Neuronal stem cell (in vitro differentiated cells): Measurements from ENCODE around the gene EVI5.
"Not testable (repeated sequence)": the region's sequence is repeated elsewhere in the genome, so short reads cannot be mapped to it uniquely, and the experiment has no call there.

Experiments
- DNase-seq: peaks from one replicate; pipeline ENCODE4 v3.0.0-alpha.2; 2013; ENCODE audit warnings: low spot score
- H2AFZ ChIP-seq: one replicate; pipeline ENCODE4 v1.6.1; 2013; ENCODE audit warnings: mild to moderate bottlenecking, low read length, inconsistent platforms
- H2AK5ac ChIP-seq: 2 replicates; pipeline ENCODE4 v1.6.1; 2013; ENCODE audit warnings: low read depth, mild to moderate bottlenecking, inconsistent platforms, low read length, moderate library complexity, mixed read lengths
- H2BK120ac ChIP-seq: 2 replicates; pipeline ENCODE4 v1.6.1; 2013; ENCODE audit warnings: low read depth, mild to moderate bottlenecking, inconsistent platforms, low read length, moderate library complexity, mixed read lengths
- H2BK12ac ChIP-seq: one replicate; pipeline ENCODE4 v1.6.1; 2013; ENCODE audit warnings: low read length, inconsistent platforms
- H2BK15ac ChIP-seq: 2 replicates; pipeline ENCODE4 v1.6.1; 2013; ENCODE audit warnings: mild to moderate bottlenecking, low read length, inconsistent platforms, mixed read lengths
- H2BK5ac ChIP-seq: one replicate; pipeline ENCODE4 v1.6.1; 2013; ENCODE audit warnings: inconsistent platforms, mild to moderate bottlenecking, low read length, moderate library complexity
- H3K14ac ChIP-seq: one replicate; pipeline ENCODE4 v1.6.1; 2013; ENCODE audit warnings: low read length, inconsistent platforms
- H3K18ac ChIP-seq: 2 replicates; pipeline ENCODE4 v1.6.1; 2013; ENCODE audit warnings: low read length, inconsistent platforms
- H3K23ac ChIP-seq: 2 replicates; pipeline ENCODE4 v1.6.1; 2013; ENCODE audit warnings: low read depth, mild to moderate bottlenecking, mixed read lengths, low read length, inconsistent platforms; ENCODE audit not compliant: poor library complexity
- H3K27ac ChIP-seq: replicated peaks from 3 replicates; pipeline ENCODE4 v1.5.1; 2013; ENCODE audit warnings: low read length, inconsistent platforms
- H3K27me3 ChIP-seq, 3 experiments: 2 replicates each; pipeline ENCODE4 v1.6.1; 2013; ENCODE audit warnings: low read length in 3 of 3, mild to moderate bottlenecking in 2 of 3, inconsistent platforms in 1 of 3, low read depth in 1 of 3, mixed read lengths in 1 of 3, moderate library complexity in 1 of 3; ENCODE audit not compliant: control insufficient read depth in 3 of 3, insufficient read depth in 3 of 3
- H3K36me3 ChIP-seq, 2 donors: replicated peaks in 1 of 2; 2 replicates each; pipeline ENCODE4 v1.6.1; 2013; ENCODE audit warnings: low read length in 2 of 2; ENCODE audit not compliant: control insufficient read depth in 2 of 2, insufficient read depth in 2 of 2
- H3K4ac ChIP-seq: 2 replicates; pipeline ENCODE4 v1.6.1; 2013; ENCODE audit warnings: inconsistent platforms, mild to moderate bottlenecking, low read length, moderate library complexity
- H3K4me1 ChIP-seq, 2 donors: 1 replicate in 1 of 2; 2 replicates in 1 of 2; pipeline ENCODE4 v1.6.1; 2013; ENCODE audit warnings: low read length in 2 of 2, low read depth in 1 of 2; ENCODE audit not compliant: control insufficient read depth in 2 of 2, insufficient read depth in 1 of 2
- H3K4me2 ChIP-seq: one replicate; pipeline ENCODE4 v1.6.1; 2013; ENCODE audit warnings: mild to moderate bottlenecking, low read length, inconsistent platforms; ENCODE audit not compliant: insufficient read depth, poor library complexity, severe bottlenecking
- H3K4me3 ChIP-seq, 2 donors: 2 replicates each; pipeline ENCODE4 v1.5.1; 2013; ENCODE audit warnings: low read length in 2 of 2, mild to moderate bottlenecking in 2 of 2, inconsistent platforms in 1 of 2, moderate library complexity in 1 of 2
- H3K79me1 ChIP-seq: one replicate; pipeline ENCODE4 v1.6.1; 2013; ENCODE audit warnings: low read depth, mild to moderate bottlenecking, inconsistent platforms, low read length, moderate library complexity
- H3K9ac ChIP-seq: one replicate; pipeline ENCODE4 v1.6.1; 2013; ENCODE audit warnings: mild to moderate bottlenecking, low read depth, low read length, inconsistent platforms; ENCODE audit not compliant: poor library complexity
- H3K9me3 ChIP-seq, 2 donors: replicated peaks in 1 of 2; 2 replicates each; pipeline versions ENCODE3 to v1.6.1; 2013; ENCODE audit warnings: low read length in 2 of 2, mild to moderate bottlenecking in 2 of 2, inconsistent platforms in 1 of 2, low read depth in 1 of 2, mixed read lengths in 1 of 2, moderate library complexity in 1 of 2; ENCODE audit not compliant: control insufficient read depth in 2 of 2, insufficient read depth in 1 of 2
- H4K8ac ChIP-seq: one replicate; pipeline ENCODE4 v1.6.1; 2013; ENCODE audit warnings: low read depth, mild to moderate bottlenecking, inconsistent platforms, low read length, moderate library complexity
- H4K91ac ChIP-seq: one replicate; pipeline ENCODE4 v1.6.1; 2013; ENCODE audit warnings: low read length, low read depth, mild to moderate bottlenecking, inconsistent platforms; ENCODE audit not compliant: poor library complexity
- WGBS, 2 donors: extraction: QIAGEN DNeasy Blood & Tissue Kit; methylation state at CpG; one replicate each; pipeline ENCODE4 v1.1.7; 2013; ENCODE audit warnings: missing lambda C conversion rate in 2 of 2, mixed read lengths in 1 of 2; ENCODE audit not compliant: insufficient read length in 2 of 2, insufficient replicate concordance in 1 of 2; ENCODE audit errors: extremely low coverage in 2 of 2; 5-methylcytosine and 5-hydroxymethylcytosine counted together

EVI5 gene

GRCh38 chr1:92730476-92730875, 54.4 kb downstream of the EVI5 start:
- Histone ChIP-seq H2BK15ac (no peak overlapping the region), H2BK12ac (no peak overlapping the region), H3K4me3 (no peak overlapping the region), H4K8ac (no peak overlapping the region), H3K4me2 (no peak overlapping the region), H3K36me3 (peaks cover 0 to 4% of the 10 kb centered on the region in 2 donors), H3K79me1 (no peaks in the 10 kb centered on the region), H3K23ac (no peak overlapping the region), H3K18ac (no peak overlapping the region), H3K14ac (no peak overlapping the region), H3K4ac (no peak overlapping the region), H2BK5ac (no peak overlapping the region), H2AFZ (no peak overlapping the region), H3K27me3 (no peaks in the 10 kb centered on the region), H3K9ac (no peak overlapping the region), H2BK120ac (no peak overlapping the region), H3K9me3 (peaks cover 0 to 10% of the 10 kb centered on the region in 2 donors), H2AK5ac (no peak overlapping the region), H3K4me1 (no peaks in the 10 kb centered on the region), H4K91ac (no peak overlapping the region), H3K27ac (no peak overlapping the region)
- no CpG with 5 or more reads among the region's 2 CpGs for WGBS, 2 donors
- no peak for DNase-seq

DNA sequence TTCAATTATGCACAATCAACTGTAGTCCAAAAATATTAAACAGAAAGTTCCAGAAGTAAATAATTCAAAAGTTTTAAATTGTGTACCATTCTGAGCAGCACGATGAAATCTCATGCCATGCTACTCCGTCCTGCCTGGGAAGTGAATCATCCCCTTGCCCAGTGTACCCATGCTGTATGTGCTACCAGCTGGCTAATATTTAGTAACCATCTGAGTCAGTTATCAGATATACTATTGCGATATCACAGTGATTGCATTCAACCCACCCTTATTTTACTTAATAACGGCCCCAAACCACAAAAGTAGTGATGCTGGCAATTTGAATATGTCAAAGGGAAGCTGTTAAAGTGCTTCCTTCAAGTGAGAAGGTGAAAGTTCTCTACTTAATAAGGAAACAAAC, 56.2 kb downstream of the EVI5 start:
- no peak overlapping the region for H2AK5ac ChIP-seq
- WGBS, 2 donors: no CpG with 5 or more reads among the region's 4 CpGs
- H2BK120ac ChIP-seq: no peak overlapping the region
- no peak overlapping the region for H2BK5ac ChIP-seq
- no peak overlapping the region for H3K9ac ChIP-seq
- H2BK12ac ChIP-seq: no peak overlapping the region
- H4K91ac ChIP-seq: no peak overlapping the region
- no peak overlapping the region for H3K4ac ChIP-seq
- H3K4me3 ChIP-seq: no peak overlapping the region
- no peaks in the 10 kb centered on the region for H3K79me1 ChIP-seq
- H3K27ac ChIP-seq: no peak overlapping the region
- no peaks in the 10 kb centered on the region for H3K27me3 ChIP-seq
- no peak overlapping the region for H3K23ac ChIP-seq
- H3K9me3 ChIP-seq: peaks cover 0 to 10% of the 10 kb centered on the region in 2 donors
- H3K18ac ChIP-seq: no peak overlapping the region
- H3K4me2 ChIP-seq: no peak overlapping the region
- no peak for DNase-seq
- no peak overlapping the region for H3K14ac ChIP-seq
- no peak overlapping the region for H2BK15ac ChIP-seq
- no peak overlapping the region for H2AFZ ChIP-seq
- H3K4me1 ChIP-seq: peaks cover 0 to 2% of the 10 kb centered on the region in 2 donors
- no peak overlapping the region for H4K8ac ChIP-seq
- no peaks in the 10 kb centered on the region for H3K36me3 ChIP-seq

- H3K9ac ChIP-seq, H2BK120ac ChIP-seq, H3K27me3 ChIP-seq, H2AK5ac ChIP-seq, H3K23ac ChIP-seq, H3K4me1 ChIP-seq, H2BK15ac ChIP-seq, H3K79me1 ChIP-seq, H3K4me3 ChIP-seq, H3K14ac ChIP-seq, H3K18ac ChIP-seq, H2BK12ac ChIP-seq, H4K8ac ChIP-seq, H3K4ac ChIP-seq, H2AFZ ChIP-seq, H2BK5ac ChIP-seq, H3K36me3 ChIP-seq, H3K27ac ChIP-seq, H4K91ac ChIP-seq, DNase-seq, H3K9me3 ChIP-seq, H3K4me2 ChIP-seq: not testable (repeated sequence)
- WGBS, 2 donors: no CpG with 5 or more reads among the region's 9 CpGs
These were observed 61.2 kb downstream of the EVI5 start for GRCh38 chr1:92723713-92724112.

GRCh38 chr1:92721886-92722285, 63.0 kb downstream of the EVI5 start:
- H2BK12ac ChIP-seq: no peak overlapping the region

More at GRCh38 chr1:92721886-92722285, 63.0 kb downstream of the EVI5 start:
- Histone ChIP-seq H3K9ac (no peak overlapping the region), H3K4me1 (peaks cover 0 to 2% of the 10 kb centered on the region in 2 donors), H3K4me3 (no peak overlapping the region), H3K36me3 (no peaks in the 10 kb centered on the region), H3K9me3 (no peaks in the 10 kb centered on the region), H3K27me3 (no peaks in the 10 kb centered on the region), H3K79me1 (no peaks in the 10 kb centered on the region), H3K23ac (no peak overlapping the region), H4K91ac (no peak overlapping the region), H2AK5ac (no peak overlapping the region), H3K27ac (no peak overlapping the region), H3K18ac (no peak overlapping the region), H2BK120ac (no peak overlapping the region), H2BK15ac (no peak overlapping the region), H3K4ac (no peak overlapping the region), H3K14ac (no peak overlapping the region), H2AFZ (no peak overlapping the region), H4K8ac (no peak overlapping the region), H2BK5ac (no peak overlapping the region), H3K4me2 (no peak overlapping the region)
- DNase-seq: no peak
